DOHH2 (cell line): ENCODE results near the gene UNC13B.

ENCODE experiments used
- EZH2phosphoT487 ChIP-seq: fragments of 200-600 bp; sonication (generic); IDR thresholded peaks from 2 replicates; pipeline ENCODE4 v1.6.1; 2017; ENCODE audit warnings: borderline replicate concordance, mild to moderate bottlenecking, antibody characterized with exemption, low read length, moderate library complexity, mixed read lengths
- TF ChIP-seq, protein P1 (sequence below): fragments of 200-600 bp; sonication (generic); IDR thresholded peaks from one replicate; pipeline ENCODE4 v1.5.1; 2014; ENCODE audit warnings: antibody characterized with exemption, mild to moderate bottlenecking, low read depth, low read length; ENCODE audit not compliant: poor library complexity, severe bottlenecking

DNA sequence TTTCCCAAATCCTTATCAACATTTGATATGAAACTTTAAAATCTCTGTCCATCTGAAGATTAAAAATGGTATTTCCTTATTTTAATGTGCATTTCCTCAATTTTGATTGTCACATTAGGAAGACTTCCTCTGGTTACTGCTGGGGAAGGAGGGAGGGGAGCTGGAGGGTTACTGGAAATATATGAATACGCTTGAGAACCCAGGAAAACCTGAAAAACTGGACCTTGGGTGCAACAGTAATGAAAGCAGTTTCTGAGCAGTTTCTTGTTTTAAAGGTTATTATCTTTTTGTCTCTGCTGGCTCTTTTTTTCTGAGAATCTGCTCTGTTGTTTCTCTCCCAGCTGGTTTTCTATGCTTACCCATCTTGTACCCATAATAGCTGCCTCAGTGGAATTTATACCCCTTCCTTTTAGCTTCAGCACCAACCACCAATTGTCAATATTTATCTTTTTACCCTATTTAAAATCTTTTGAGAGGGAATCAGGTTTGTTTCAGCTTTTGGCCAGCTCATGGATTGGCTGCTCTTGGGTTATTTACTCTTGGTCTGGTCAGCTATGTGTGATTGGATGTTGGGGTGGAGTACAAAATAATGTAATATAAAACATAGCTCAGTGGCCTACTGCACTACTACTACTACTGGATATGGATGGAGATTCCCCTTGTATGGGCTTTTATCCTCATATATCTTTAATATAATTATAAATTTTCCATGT, 67.4 kb downstream of the UNC13B start:
- no peak for TF ChIP-seq EZH2phosphoT487
- TF ChIP-seq, protein P1, sequence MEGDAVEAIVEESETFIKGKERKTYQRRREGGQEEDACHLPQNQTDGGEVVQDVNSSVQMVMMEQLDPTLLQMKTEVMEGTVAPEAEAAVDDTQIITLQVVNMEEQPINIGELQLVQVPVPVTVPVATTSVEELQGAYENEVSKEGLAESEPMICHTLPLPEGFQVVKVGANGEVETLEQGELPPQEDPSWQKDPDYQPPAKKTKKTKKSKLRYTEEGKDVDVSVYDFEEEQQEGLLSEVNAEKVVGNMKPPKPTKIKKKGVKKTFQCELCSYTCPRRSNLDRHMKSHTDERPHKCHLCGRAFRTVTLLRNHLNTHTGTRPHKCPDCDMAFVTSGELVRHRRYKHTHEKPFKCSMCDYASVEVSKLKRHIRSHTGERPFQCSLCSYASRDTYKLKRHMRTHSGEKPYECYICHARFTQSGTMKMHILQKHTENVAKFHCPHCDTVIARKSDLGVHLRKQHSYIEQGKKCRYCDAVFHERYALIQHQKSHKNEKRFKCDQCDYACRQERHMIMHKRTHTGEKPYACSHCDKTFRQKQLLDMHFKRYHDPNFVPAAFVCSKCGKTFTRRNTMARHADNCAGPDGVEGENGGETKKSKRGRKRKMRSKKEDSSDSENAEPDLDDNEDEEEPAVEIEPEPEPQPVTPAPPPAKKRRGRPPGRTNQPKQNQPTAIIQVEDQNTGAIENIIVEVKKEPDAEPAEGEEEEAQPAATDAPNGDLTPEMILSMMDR, result no peak
